Right atrium auricular region (tissue), 2 donors: ENCODE measurements around the gene FER. TPM values are rescaled to one million over a fixed set of nuclear protein-coding genes. Genes with fewer than 3 reads are reported as not detected.

Experiments
- DNase-seq: peaks from one replicate; pipeline ENCODE4 v3.0.0-alpha.2; 2019; ENCODE audit warnings: low spot score
- H3K27ac ChIP-seq, 2 donors: fragments of 200-600 bp; sonication (generic); 1 replicate in 1 of 2; 2 replicates in 1 of 2; pipeline ENCODE4 v1.5.1; 2016 to 2019
- H3K27me3 ChIP-seq, 2 donors: fragments of 200-600 bp; sonication (generic); one replicate each; pipeline versions ENCODE4 v1.5.1 to v1.6.0; 2017 to 2019
- H3K36me3 ChIP-seq: fragments of 200-600 bp; sonication (generic); one replicate; pipeline ENCODE4 v1.5.1; 2016
- H3K4me1 ChIP-seq, 2 donors: fragments of 200-600 bp; sonication (generic); one replicate each; pipeline versions ENCODE4 v1.5.1 to v1.6.0; 2017 to 2019
- H3K4me3 ChIP-seq, 2 donors: fragments of 200-600 bp; sonication (generic); 1 replicate in 1 of 2; 2 replicates in 1 of 2; pipeline ENCODE4 v1.5.1; 2017 to 2019; ENCODE audit warnings: mild to moderate bottlenecking in 1 of 2, moderate library complexity in 1 of 2
- H3K9me3 ChIP-seq, 2 donors: fragments of 200-600 bp; sonication (generic); one replicate each; pipeline ENCODE4 v1.5.1; 2019
- CTCF ChIP-seq, 2 donors: fragments of 200-600 bp; sonication (generic); IDR thresholded peaks; one replicate each; pipeline ENCODE4 v1.5.1; 2019; ENCODE audit warnings: antibody characterized with exemption in 2 of 2
- total RNA-seq, 2 donors: library from RNA; depleted of rRNA; stranded (reverse); fragments of >200 nt; gene quantifications; one replicate each; pipeline ENCODE4 v1.1.0, GENCODE V29; 2016

FER gene
- total RNA-seq, 2 donors from 2014 or later, result 10.6 to 12.9 TPM

GRCh38 chr5:109060378-109061025 lies 312.8 kb downstream of the FER start:
- Histone ChIP-seq H3K4me1 (peaks cover 0 to 9% of the 10 kb centered on the region in 2 donors), H3K27ac (no peak overlapping the region), H3K9me3 (peaks cover 0 to 5% of the 10 kb centered on the region in 2 donors), H3K27me3 (no peaks in the 10 kb centered on the region), H3K4me3 (no peak overlapping the region), H3K36me3 (no peaks in the 10 kb centered on the region)
- no peak for TF ChIP-seq CTCF (IDR thresholded peaks at IDR 0.05)
- DNase-seq, result no peak

- TF ChIP-seq CTCF (IDR thresholded peaks at IDR 0.05), result no peak
Observed at GRCh38 chr5:109062664-109063063, 315.0 kb downstream of the FER start.

GRCh38 chr5:109063223-109063622 lies 315.5 kb downstream of the FER start:
- no peaks in the 10 kb centered on the region for H3K9me3 ChIP-seq
- TF ChIP-seq CTCF (IDR thresholded peaks at IDR 0.05), result no peak
- no peak for DNase-seq
- no peaks in the 10 kb centered on the region for H3K27me3 ChIP-seq
- peaks cover 0 to 9% of the 10 kb centered on the region in 2 donors for H3K4me1 ChIP-seq
- H3K27ac ChIP-seq, result no peak overlapping the region
- no peak overlapping the region for H3K4me3 ChIP-seq
- H3K36me3 ChIP-seq, result no peaks in the 10 kb centered on the region

More at GRCh38 chr5:109062664-109063063, 315.0 kb downstream of the FER start:
- no peak for DNase-seq
- peaks cover 0 to 9% of the 10 kb centered on the region in 2 donors for H3K4me1 ChIP-seq
- no peak overlapping the region for H3K4me3 ChIP-seq
- H3K36me3 ChIP-seq, result no peaks in the 10 kb centered on the region
- no peak overlapping the region for H3K27ac ChIP-seq
- H3K9me3 ChIP-seq, result no peaks in the 10 kb centered on the region
- H3K27me3 ChIP-seq, result no peaks in the 10 kb centered on the region

- no peak for DNase-seq
Observed at GRCh38 chr5:109076741-109077140, 329.0 kb downstream of the FER start.

GRCh38 chr5:109078448-109078847 lies 330.8 kb downstream of the FER start:
- H3K4me3 ChIP-seq, result no peak overlapping the region
- H3K9me3 ChIP-seq, result no peaks in the 10 kb centered on the region
- TF ChIP-seq CTCF (IDR thresholded peaks at IDR 0.05), result no peak
- H3K27me3 ChIP-seq, result no peaks in the 10 kb centered on the region
- H3K4me1 ChIP-seq, result no peaks in the 10 kb centered on the region
- H3K27ac ChIP-seq, result no peak overlapping the region
- H3K36me3 ChIP-seq, result no peaks in the 10 kb centered on the region
- no peak for DNase-seq

More at GRCh38 chr5:109076741-109077140, 329.0 kb downstream of the FER start:
- Histone ChIP-seq H3K36me3 (no peaks in the 10 kb centered on the region), H3K27me3 (no peaks in the 10 kb centered on the region), H3K27ac (no peak overlapping the region), H3K9me3 (no peaks in the 10 kb centered on the region), H3K4me3 (no peak overlapping the region), H3K4me1 (no peaks in the 10 kb centered on the region)
- no peak for TF ChIP-seq CTCF (IDR thresholded peaks at IDR 0.05)

GRCh38 chr5:109080481-109080880 lies 332.8 kb downstream of the FER start:
- no peak for DNase-seq
- no peaks in the 10 kb centered on the region for H3K27me3 ChIP-seq
- TF ChIP-seq CTCF (IDR thresholded peaks at IDR 0.05), result no peak
- no peak overlapping the region for H3K4me3 ChIP-seq
- H3K36me3 ChIP-seq, result no peaks in the 10 kb centered on the region
- H3K9me3 ChIP-seq, result no peaks in the 10 kb centered on the region
- H3K27ac ChIP-seq, result no peak overlapping the region
- H3K4me1 ChIP-seq, result no peaks in the 10 kb centered on the region
